MM.1S (cell line): ENCODE data around the gene DDAH1.
"Not testable (repeated sequence)": the region's sequence is repeated elsewhere in the genome, so short reads cannot be mapped to it uniquely, and the experiment has no call there.

Experiments used
- DNase-seq: peaks from one replicate; pipeline ENCODE4 v3.0.0-alpha.2; 2015
- H2AFZ ChIP-seq: fragments of 300-600 bp; sonication (generic); 2 replicates; pipeline ENCODE4 v1.6.0; 2016; ENCODE audit warnings: antibody characterized with exemption, low read length
- H3F3A ChIP-seq: fragments of 300-600 bp; sonication (generic); 2 replicates; pipeline ENCODE4 v1.6.1; 2016; ENCODE audit warnings: mild to moderate bottlenecking, antibody characterized with exemption, low read length, moderate library complexity, mixed read lengths; ENCODE audit not compliant: insufficient read depth
- H3K27ac ChIP-seq: fragments of 300-600 bp; sonication (generic); 2 replicates; pipeline ENCODE4 v1.5.1; 2016; ENCODE audit warnings: mild to moderate bottlenecking, low read length
- H3K27me3 ChIP-seq: fragments of 300-600 bp; sonication (generic); replicated peaks from 2 replicates; pipeline ENCODE4 v1.6.0; 2016; ENCODE audit warnings: low read length; ENCODE audit not compliant: insufficient read depth
- H3K36me3 ChIP-seq: fragments of 300-600 bp; sonication (generic); replicated peaks from 2 replicates; pipeline ENCODE4 v1.6.1; 2016; ENCODE audit warnings: mild to moderate bottlenecking, low read length, mixed read lengths; ENCODE audit not compliant: insufficient read depth
- H3K4me1 ChIP-seq: fragments of 300-600 bp; sonication (generic); 2 replicates; pipeline ENCODE4 v1.6.1; 2016; ENCODE audit warnings: low read length, mixed read lengths
- H3K4me2 ChIP-seq: fragments of 300-600 bp; sonication (generic); 2 replicates; pipeline ENCODE4 v1.6.0; 2016; ENCODE audit warnings: low read depth, low read length
- H3K4me3 ChIP-seq: fragments of 300-600 bp; sonication (generic); 2 replicates; pipeline ENCODE4 v1.5.1; 2016; ENCODE audit warnings: low read length, mixed read lengths
- H3K79me2 ChIP-seq: fragments of 300-600 bp; sonication (generic); 2 replicates; pipeline ENCODE4 v1.6.1; 2016; ENCODE audit warnings: mixed run types, low read length, mixed read lengths
- H3K9ac ChIP-seq: fragments of 300-600 bp; sonication (generic); 2 replicates; pipeline ENCODE4 v1.6.1; 2016; ENCODE audit warnings: low read length, mixed read lengths
- H3K9me2 ChIP-seq: fragments of 300-600 bp; sonication (generic); replicated peaks from 2 replicates; pipeline ENCODE4 v1.6.1; 2016; ENCODE audit warnings: mild to moderate bottlenecking, low read length, mixed read lengths; ENCODE audit not compliant: insufficient read depth
- H3K9me3 ChIP-seq: fragments of 300-600 bp; sonication (generic); replicated peaks from 2 replicates; pipeline ENCODE4 v1.6.1; 2016; ENCODE audit warnings: mild to moderate bottlenecking, low read length, mixed read lengths; ENCODE audit not compliant: insufficient read depth
- H4K20me1 ChIP-seq: fragments of 300-600 bp; sonication (generic); 2 replicates; pipeline ENCODE4 v1.6.1; 2016; ENCODE audit warnings: mild to moderate bottlenecking, low read length, moderate library complexity, mixed read lengths; ENCODE audit not compliant: insufficient read depth
- CTCF ChIP-seq: fragments of 300-600 bp; sonication (generic); IDR thresholded peaks from 2 replicates; pipeline ENCODE4 v1.5.1; 2016; ENCODE audit warnings: antibody characterized with exemption, low read length, mixed read lengths
- EZH2 ChIP-seq: fragments of 300-600 bp; sonication (generic); optimal IDR thresholded peaks from 2 replicates; pipeline ENCODE3; 2017; ENCODE audit warnings: low read depth, mild to moderate bottlenecking, antibody characterized with exemption, low read length, mixed read lengths
- EZH2phosphoT487 ChIP-seq: fragments of 300-600 bp; sonication (generic); IDR thresholded peaks from 2 replicates; pipeline ENCODE4 v1.6.1; 2018; ENCODE audit warnings: antibody characterized with exemption, low read length

Gene DDAH1

GRCh38 chr1:85349224-85349623 is 115.7 kb downstream of the DDAH1 start:
- no peak for DNase-seq
- H3F3A ChIP-seq: no peaks in the 10 kb centered on the region

GRCh38 chr1:85347908-85348307 is 117.1 kb downstream of the DDAH1 start:
- Histone ChIP-seq H3K4me3 (no peak overlapping the region), H3K36me3 (no peaks in the 10 kb centered on the region), H3F3A (no peaks in the 10 kb centered on the region), H3K4me1 (no peaks in the 10 kb centered on the region), H3K4me2 (no peak overlapping the region), H4K20me1 (no peaks in the 10 kb centered on the region), H3K9me2 (no peaks in the 10 kb centered on the region), H2AFZ (no peak overlapping the region), H3K27me3 (no peaks in the 10 kb centered on the region), H3K9ac (no peak overlapping the region), H3K9me3 (no peaks in the 10 kb centered on the region), H3K79me2 (no peaks in the 10 kb centered on the region), H3K27ac (no peak overlapping the region)
- DNase-seq: no peak
- TF ChIP-seq EZH2 (no peak), EZH2phosphoT487 (no peak), CTCF (no peak)

More at GRCh38 chr1:85349224-85349623, 115.7 kb downstream of the DDAH1 start:
- TF ChIP-seq CTCF (no peak), EZH2 (no peak), EZH2phosphoT487 (no peak)
- Histone ChIP-seq H3K9ac (no peak overlapping the region), H2AFZ (no peak overlapping the region), H3K4me1 (no peaks in the 10 kb centered on the region), H3K27ac (no peak overlapping the region), H3K4me3 (no peak overlapping the region), H3K27me3 (no peaks in the 10 kb centered on the region), H3K79me2 (no peaks in the 10 kb centered on the region), H3K4me2 (no peak overlapping the region), H3K9me2 (no peaks in the 10 kb centered on the region), H3K36me3 (no peaks in the 10 kb centered on the region), H3K9me3 (no peaks in the 10 kb centered on the region), H4K20me1 (no peaks in the 10 kb centered on the region)

GRCh38 chr1:85347275-85347674 is 117.7 kb downstream of the DDAH1 start:
- not testable (repeated sequence) for H3F3A ChIP-seq, H3K79me2 ChIP-seq, H3K27ac ChIP-seq, H3K9me2 ChIP-seq, H2AFZ ChIP-seq, H3K4me2 ChIP-seq, H3K9me3 ChIP-seq, H3K36me3 ChIP-seq, H3K4me3 ChIP-seq, H3K9ac ChIP-seq, H3K4me1 ChIP-seq, H3K27me3 ChIP-seq, H4K20me1 ChIP-seq, DNase-seq

GRCh38 chr1:85344256-85344694 is 120.7 kb downstream of the DDAH1 start:
- Histone ChIP-seq H3K27ac (no peak overlapping the region), H3K4me1 (no peaks in the 10 kb centered on the region), H3K9me3 (no peaks in the 10 kb centered on the region), H3K4me3 (no peak overlapping the region), H3K27me3 (no peaks in the 10 kb centered on the region), H3K79me2 (no peaks in the 10 kb centered on the region), H2AFZ (no peak overlapping the region), H3F3A (no peaks in the 10 kb centered on the region), H3K36me3 (no peaks in the 10 kb centered on the region), H3K4me2 (no peak overlapping the region), H3K9ac (no peak overlapping the region), H4K20me1 (no peaks in the 10 kb centered on the region), H3K9me2 (no peaks in the 10 kb centered on the region)
- no peak for DNase-seq
- TF ChIP-seq EZH2phosphoT487: no peak
- peak; percentile 43 for TF ChIP-seq CTCF
